ENCODE results near the gene VAV3.

VAV3 gene

GRCh38 chr1:107555578-107555977, 409.4 kb downstream of the VAV3 start:
- H3K4me1 Mint-ChIP-seq: no peaks in the 10 kb centered on the region

DNA sequence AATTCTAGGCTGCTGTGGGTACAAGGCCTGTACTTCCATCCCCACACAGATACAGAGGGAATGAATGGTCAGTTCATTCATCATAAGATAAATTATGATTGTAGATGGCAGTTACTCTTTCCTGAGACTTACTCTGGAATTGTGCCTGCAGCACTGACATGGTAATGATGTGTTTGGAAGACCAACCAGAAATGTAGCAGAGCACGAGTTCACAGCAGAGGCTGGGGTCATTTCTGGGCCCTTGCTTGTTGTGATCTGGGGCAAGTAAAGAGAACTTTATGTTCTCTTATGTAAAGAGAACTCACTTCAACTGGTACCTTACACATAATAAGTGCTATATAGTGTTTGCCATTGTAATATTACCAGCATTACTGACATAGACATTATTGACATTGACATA, 412.2 kb downstream of the VAV3 start:
- H3K4me3 Mint-ChIP-seq: no peak overlapping the region
- H3K27ac Mint-ChIP-seq: no peak overlapping the region
- H3K27me3 Mint-ChIP-seq (ENCODE audit: low read depth): no peaks in the 10 kb centered on the region
- TF ChIP-seq CTCF (IDR thresholded peaks at IDR 0.05; ENCODE audit: unreplicated experiment in 3 of 3): no peak
- no peaks in the 10 kb centered on the region for H3K36me3 Mint-ChIP-seq (ENCODE audit: low read depth)
- no peaks in the 10 kb centered on the region for H3K9me3 Mint-ChIP-seq
- H3K4me1 Mint-ChIP-seq: no peaks in the 10 kb centered on the region

More at GRCh38 chr1:107555578-107555977, 409.4 kb downstream of the VAV3 start:
- Mint-ChIP-seq H3K27ac (no peak overlapping the region), H3K36me3 (ENCODE audit: low read depth) (no peaks in the 10 kb centered on the region), H3K4me3 (no peak overlapping the region), H3K9me3 (no peaks in the 10 kb centered on the region), H3K27me3 (ENCODE audit: low read depth) (no peaks in the 10 kb centered on the region)
- no peak for TF ChIP-seq CTCF (IDR thresholded peaks at IDR 0.05; ENCODE audit: unreplicated experiment in 3 of 3)

DNA sequence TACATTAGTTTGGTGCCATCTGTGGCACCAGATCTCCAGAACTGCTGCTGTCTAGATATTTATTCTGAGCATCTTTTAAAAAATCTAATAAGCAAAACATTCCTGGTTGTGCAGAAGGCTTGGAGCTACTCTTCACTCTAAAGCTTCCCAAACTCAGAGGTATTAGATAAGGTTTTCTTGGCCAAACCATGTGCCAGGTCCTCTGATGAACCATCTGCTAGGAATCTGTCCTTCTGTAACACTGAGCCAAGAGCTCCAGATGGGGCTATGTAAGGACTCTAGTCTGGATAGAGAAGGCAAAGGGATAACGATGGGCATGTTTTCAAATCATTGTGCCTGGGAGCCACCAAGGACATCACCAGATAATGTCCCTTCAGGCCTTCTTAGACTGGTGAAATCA, 413.5 kb downstream of the VAV3 start:
- no peaks in the 10 kb centered on the region for H3K27me3 Mint-ChIP-seq (ENCODE audit: low read depth)
- no peaks in the 10 kb centered on the region for H3K9me3 Mint-ChIP-seq
- no peak overlapping the region for H3K4me3 Mint-ChIP-seq
- H3K36me3 Mint-ChIP-seq (ENCODE audit: low read depth): no peaks in the 10 kb centered on the region
- H3K4me1 Mint-ChIP-seq: no peaks in the 10 kb centered on the region
- no peak overlapping the region for H3K27ac Mint-ChIP-seq
- no peak for TF ChIP-seq CTCF (IDR thresholded peaks at IDR 0.05; ENCODE audit: unreplicated experiment in 3 of 3)

DNA sequence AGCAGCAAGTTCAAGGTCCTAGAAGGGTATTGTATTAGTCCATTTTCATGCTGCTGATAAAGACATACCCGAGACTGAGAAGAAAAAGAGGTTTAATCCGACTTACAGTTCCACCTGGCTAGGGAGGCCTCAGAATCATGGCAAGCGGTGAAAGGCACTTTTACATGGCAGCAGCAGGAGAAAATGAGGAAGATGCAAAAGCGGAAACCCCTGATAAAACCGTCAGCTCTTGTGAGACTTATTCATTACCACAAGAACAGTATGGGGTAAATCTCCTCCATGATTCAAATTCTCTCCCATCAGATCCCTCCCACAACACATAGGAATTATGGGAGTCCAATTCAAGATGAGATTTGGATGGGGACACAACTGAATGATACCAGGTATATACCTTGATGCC, 414.6 kb downstream of the VAV3 start:
- no peak overlapping the region for H3K4me3 Mint-ChIP-seq
- no peak for TF ChIP-seq CTCF (IDR thresholded peaks at IDR 0.05; ENCODE audit: unreplicated experiment in 3 of 3)

GRCh38 chr1:107549152-107549810, 415.7 kb downstream of the VAV3 start:
- H3K4me1 Mint-ChIP-seq: no peaks in the 10 kb centered on the region
- H3K27ac Mint-ChIP-seq: no peak overlapping the region

More for the DNA sequence above, 414.6 kb downstream of the VAV3 start:
- no peaks in the 10 kb centered on the region for H3K27me3 Mint-ChIP-seq (ENCODE audit: low read depth)
- H3K4me1 Mint-ChIP-seq: no peaks in the 10 kb centered on the region
- no peaks in the 10 kb centered on the region for H3K36me3 Mint-ChIP-seq (ENCODE audit: low read depth)
- H3K27ac Mint-ChIP-seq: no peak overlapping the region
- no peaks in the 10 kb centered on the region for H3K9me3 Mint-ChIP-seq

More at GRCh38 chr1:107549152-107549810, 415.7 kb downstream of the VAV3 start:
- Mint-ChIP-seq H3K9me3 (no peaks in the 10 kb centered on the region), H3K36me3 (ENCODE audit: low read depth) (no peaks in the 10 kb centered on the region), H3K4me3 (no peak overlapping the region), H3K27me3 (ENCODE audit: low read depth) (no peaks in the 10 kb centered on the region)
- no peak for TF ChIP-seq CTCF (IDR thresholded peaks at IDR 0.05; ENCODE audit: unreplicated experiment in 3 of 3)

All from nephron (organoid).